Ishikawa (cell line): ENCODE results near the gene C2CD3.

ENCODE experiments used
- CEBPB ChIP-seq: IDR thresholded peaks from 2 replicates; pipeline ENCODE4 v1.6.1; 2012
- CREB1 ChIP-seq: IDR thresholded peaks from 2 replicates; pipeline ENCODE4 v1.6.1; 2012; ENCODE audit warnings: low read depth
- EGR1 ChIP-seq: IDR thresholded peaks from 2 replicates; pipeline ENCODE4 v1.6.1; 2012
- EP300 ChIP-seq: IDR thresholded peaks from 2 replicates; pipeline ENCODE4 v1.6.1; 2012; ENCODE audit warnings: borderline replicate concordance
- FOXM1 ChIP-seq: IDR thresholded peaks from 2 replicates; pipeline ENCODE4 v1.6.1; 2012; ENCODE audit warnings: low read depth, borderline replicate concordance
- MAX ChIP-seq: IDR thresholded peaks from 2 replicates; pipeline ENCODE4 v1.6.1; 2012
- NFIC ChIP-seq: IDR thresholded peaks from 2 replicates; pipeline ENCODE4 v1.6.1; 2012
- RAD21 ChIP-seq: IDR thresholded peaks from 2 replicates; pipeline ENCODE4 v1.6.1; 2012; ENCODE audit warnings: low read depth
- REST ChIP-seq: IDR thresholded peaks from 2 replicates; pipeline ENCODE4 v1.6.1; 2012; ENCODE audit warnings: low read depth, mild to moderate bottlenecking
- TAF1 ChIP-seq: IDR thresholded peaks from 2 replicates; pipeline ENCODE4 v1.6.1; 2012; ENCODE audit warnings: low read depth, mild to moderate bottlenecking
- TCF12 ChIP-seq: IDR thresholded peaks from 2 replicates; pipeline ENCODE4 v1.6.1; 2012; ENCODE audit warnings: low read depth
- TEAD4 ChIP-seq: IDR thresholded peaks from 2 replicates; pipeline ENCODE4 v1.6.1; 2012
- USF1 ChIP-seq: IDR thresholded peaks from 2 replicates; pipeline ENCODE4 v1.6.1; 2012
- YY1 ChIP-seq: IDR thresholded peaks from 2 replicates; pipeline ENCODE4 v1.6.1; 2012; ENCODE audit warnings: low read depth
- ZBTB7A ChIP-seq: IDR thresholded peaks from 2 replicates; pipeline ENCODE4 v1.6.1; 2012; ENCODE audit warnings: low read depth

Gene C2CD3

GRCh38 chr11:74171630-74171968, 797 bp upstream of the C2CD3 start:
- no peak for TF ChIP-seq YY1

GRCh38 chr11:74169738-74170458, 904 bp downstream of the C2CD3 start:
- TF ChIP-seq ZBTB7A (no peak), USF1 (no peak), FOXM1 (no peak), RAD21 (no peak), MAX (no peak), EGR1 (no peak), TEAD4 (no peak), TAF1 (no peak)

GRCh38 chr11:74168838-74169237, 2.0 kb downstream of the C2CD3 start:
- no peak for TF ChIP-seq TEAD4
- no peak for TF ChIP-seq EP300
- no peak for TF ChIP-seq TCF12
- no peak for TF ChIP-seq EGR1
- no peak for TF ChIP-seq ZBTB7A
- TF ChIP-seq FOXM1 = no peak
- no peak for TF ChIP-seq NFIC
- no peak for TF ChIP-seq CREB1
- no peak for TF ChIP-seq REST
- no peak for TF ChIP-seq CEBPB
- TF ChIP-seq USF1 = no peak
- no peak for TF ChIP-seq YY1

- TF ChIP-seq TAF1 = no peak
- TF ChIP-seq EP300 = no peak
- TF ChIP-seq EGR1 = no peak
- no peak for TF ChIP-seq TCF12
- no peak for TF ChIP-seq REST
- TF ChIP-seq TEAD4 = no peak
- no peak for TF ChIP-seq USF1
- TF ChIP-seq MAX = no peak
- no peak for TF ChIP-seq ZBTB7A
- TF ChIP-seq NFIC = no peak
- TF ChIP-seq CREB1 = no peak
- no peak for TF ChIP-seq FOXM1
- TF ChIP-seq YY1 = no peak
- TF ChIP-seq CEBPB = no peak
- no peak for TF ChIP-seq RAD21
Measured at GRCh38 chr11:74162681-74163467, 7.9 kb downstream of the C2CD3 start.

- no peak for TF ChIP-seq CEBPB
- no peak for TF ChIP-seq EGR1
- no peak for TF ChIP-seq TAF1
- no peak for TF ChIP-seq TEAD4
- TF ChIP-seq YY1 = no peak
- no peak for TF ChIP-seq TCF12
Measured at GRCh38 chr11:74159642-74160041, 11.2 kb downstream of the C2CD3 start.

- TF ChIP-seq YY1 (no peak), TEAD4 (no peak), EP300 (no peak), CREB1 (no peak)
Measured at GRCh38 chr11:74157169-74157568, 13.6 kb downstream of the C2CD3 start.
